Calu3 (cell line): Measurements from ENCODE around the gene RAG2. TPM values are rescaled to one million over a fixed set of nuclear protein-coding genes. Genes with fewer than 3 reads are reported as not detected.

Experiments
- BruUV-seq: library from RNA; stranded (reverse); fragments of 400-500 nt; replicated peaks from 2 replicates; lab custom pipeline; 2021; lab: Mats Ljungman, UMichigan
- CTCF ChIA-PET: fragments of 300-600 bp; sonication (Branson Sonifier 250); formaldehyde crosslinking; loops from one replicate; lab custom pipeline; 2022; ENCODE audit warnings: antibody characterized with exemption; lab: Charles Lee
- DNase-seq: peaks from one replicate; pipeline ENCODE4 v3.0.0; 2022
- H3K27ac Mint-ChIP-seq: one replicate; pipeline ENCODE4 v1.8.0; 2022; ENCODE audit warnings: mixed read lengths; ENCODE audit not compliant: unreplicated experiment
- H3K27me3 Mint-ChIP-seq: one replicate; pipeline ENCODE4 v1.8.0; 2022; ENCODE audit warnings: mixed read lengths; ENCODE audit not compliant: unreplicated experiment
- H3K36me3 Mint-ChIP-seq: one replicate; pipeline ENCODE4 v1.8.0; 2022; ENCODE audit warnings: mild to moderate bottlenecking, moderate library complexity, mixed read lengths; ENCODE audit not compliant: insufficient read depth, unreplicated experiment
- H3K4me1 Mint-ChIP-seq: one replicate; pipeline ENCODE4 v1.8.0; 2022; ENCODE audit warnings: mild to moderate bottlenecking, low read depth, mixed read lengths; ENCODE audit not compliant: unreplicated experiment
- H3K4me3 Mint-ChIP-seq: one replicate; pipeline ENCODE4 v1.8.0; 2022; ENCODE audit warnings: mild to moderate bottlenecking, low read depth, moderate library complexity, mixed read lengths; ENCODE audit not compliant: unreplicated experiment
- H3K9me3 Mint-ChIP-seq: one replicate; pipeline ENCODE4 v1.8.0; 2022; ENCODE audit warnings: low read depth, mixed read lengths; ENCODE audit not compliant: unreplicated experiment
- intact Hi-C: fragments of 100-400 bp; cut with micrococcal nuclease; formaldehyde crosslinking; loops from one replicate; pipeline ENCODE4 v1.10.0; 2022; ENCODE audit not compliant: unreplicated experiment
- total RNA-seq: library from RNA; stranded (reverse); gene quantifications from 2 replicates; pipeline ENCODE4 v1.2.3, GENCODE V29; 2022
- TF ChIP-seq, protein P1 (sequence below): fragments of 200-600 bp; IDR thresholded peaks from one replicate; pipeline ENCODE4 v1.8.0; 2022; ENCODE audit warnings: antibody characterized with exemption; ENCODE audit not compliant: unreplicated experiment

The RAG2 gene
- total RNA-seq, 1 experiment from 2014 or later, result not detected

DNA sequence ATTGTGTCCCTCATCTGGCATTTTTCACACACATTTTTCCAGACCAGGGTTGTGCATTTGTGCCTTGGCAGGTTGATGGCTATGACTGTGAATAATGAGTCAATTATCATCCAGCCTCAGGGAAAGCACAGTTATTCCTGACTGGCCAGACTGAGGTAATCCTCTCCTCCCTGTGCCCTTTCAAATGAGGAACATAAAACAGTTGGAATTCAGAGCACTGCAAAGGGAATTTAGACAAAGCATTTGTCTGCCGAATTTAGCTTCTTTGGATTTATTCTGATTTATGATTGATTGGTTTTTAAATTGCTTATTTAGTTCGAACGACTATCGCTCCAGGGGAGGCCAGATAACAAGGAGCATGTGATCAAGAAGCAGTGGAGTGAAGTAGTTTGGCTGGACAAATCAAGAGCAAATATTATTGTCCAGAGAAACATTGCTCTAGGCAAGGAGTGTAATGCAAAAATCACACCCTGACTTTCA lies 30.8 kb upstream of the RAG2 start:
- no TSS peak for BruUV-seq
- Mint-ChIP-seq H3K9me3 (no peaks in the 10 kb centered on the region), H3K27ac (no peak overlapping the region), H3K36me3 (no peaks in the 10 kb centered on the region), H3K4me3 (no peak overlapping the region), H3K4me1 (no peaks in the 10 kb centered on the region), H3K27me3 (no peaks in the 10 kb centered on the region)
- CTCF ChIA-PET, result no interaction called here
- TF ChIP-seq, protein P1, sequence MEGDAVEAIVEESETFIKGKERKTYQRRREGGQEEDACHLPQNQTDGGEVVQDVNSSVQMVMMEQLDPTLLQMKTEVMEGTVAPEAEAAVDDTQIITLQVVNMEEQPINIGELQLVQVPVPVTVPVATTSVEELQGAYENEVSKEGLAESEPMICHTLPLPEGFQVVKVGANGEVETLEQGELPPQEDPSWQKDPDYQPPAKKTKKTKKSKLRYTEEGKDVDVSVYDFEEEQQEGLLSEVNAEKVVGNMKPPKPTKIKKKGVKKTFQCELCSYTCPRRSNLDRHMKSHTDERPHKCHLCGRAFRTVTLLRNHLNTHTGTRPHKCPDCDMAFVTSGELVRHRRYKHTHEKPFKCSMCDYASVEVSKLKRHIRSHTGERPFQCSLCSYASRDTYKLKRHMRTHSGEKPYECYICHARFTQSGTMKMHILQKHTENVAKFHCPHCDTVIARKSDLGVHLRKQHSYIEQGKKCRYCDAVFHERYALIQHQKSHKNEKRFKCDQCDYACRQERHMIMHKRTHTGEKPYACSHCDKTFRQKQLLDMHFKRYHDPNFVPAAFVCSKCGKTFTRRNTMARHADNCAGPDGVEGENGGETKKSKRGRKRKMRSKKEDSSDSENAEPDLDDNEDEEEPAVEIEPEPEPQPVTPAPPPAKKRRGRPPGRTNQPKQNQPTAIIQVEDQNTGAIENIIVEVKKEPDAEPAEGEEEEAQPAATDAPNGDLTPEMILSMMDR, result no peak
- intact Hi-C loops, result no loop called here
- DNase-seq, result no peak

DNA sequence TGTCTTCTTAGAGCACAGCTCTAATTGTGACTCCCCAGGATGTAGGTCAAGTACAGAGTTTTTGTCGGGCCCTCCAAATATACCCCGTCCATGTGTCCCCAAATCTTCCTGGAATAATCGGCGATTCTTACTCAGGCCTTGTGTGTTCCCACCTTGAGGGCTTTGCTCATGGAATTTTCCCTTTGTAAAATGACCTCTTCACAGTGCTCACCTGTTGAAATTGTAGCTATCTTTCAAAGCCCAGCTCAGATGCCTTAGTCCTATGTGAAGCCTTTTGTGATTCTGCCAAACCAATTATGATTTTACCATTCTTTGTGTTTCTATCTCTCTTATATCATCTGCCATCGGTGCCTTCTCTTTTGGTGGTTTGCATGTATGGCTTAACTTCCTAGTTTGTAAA lies 30.1 kb upstream of the RAG2 start:
- BruUV-seq, result no TSS peak
- Mint-ChIP-seq H3K4me3 (no peak overlapping the region), H3K27ac (no peak overlapping the region), H3K4me1 (no peaks in the 10 kb centered on the region), H3K27me3 (no peaks in the 10 kb centered on the region), H3K9me3 (no peaks in the 10 kb centered on the region), H3K36me3 (no peaks in the 10 kb centered on the region)
- intact Hi-C loops, result no loop called here
- TF ChIP-seq, protein P1, result no peak
- DNase-seq, result no peak
- CTCF ChIA-PET, result no interaction called here

DNA sequence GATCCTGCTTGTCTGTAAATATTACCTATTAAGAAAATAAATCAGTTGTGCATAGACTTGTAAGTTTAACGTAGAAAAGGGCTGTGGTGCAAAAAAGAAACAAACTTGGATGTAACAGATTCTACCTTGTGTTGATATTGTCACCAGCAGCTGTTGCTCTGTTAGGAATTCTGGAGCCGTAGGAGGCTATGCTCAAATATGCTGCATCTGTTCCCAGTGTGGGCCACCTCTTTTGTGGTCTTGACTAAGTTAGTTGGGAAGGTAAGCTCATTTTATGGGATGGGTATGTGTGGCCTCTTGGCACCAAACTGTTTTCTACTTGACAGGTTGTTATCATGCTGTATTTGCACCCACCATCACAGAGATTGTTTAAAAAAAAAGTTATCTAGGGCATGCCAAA lies 29.4 kb upstream of the RAG2 start:
- no peak overlapping the region for H3K4me3 Mint-ChIP-seq

DNA sequence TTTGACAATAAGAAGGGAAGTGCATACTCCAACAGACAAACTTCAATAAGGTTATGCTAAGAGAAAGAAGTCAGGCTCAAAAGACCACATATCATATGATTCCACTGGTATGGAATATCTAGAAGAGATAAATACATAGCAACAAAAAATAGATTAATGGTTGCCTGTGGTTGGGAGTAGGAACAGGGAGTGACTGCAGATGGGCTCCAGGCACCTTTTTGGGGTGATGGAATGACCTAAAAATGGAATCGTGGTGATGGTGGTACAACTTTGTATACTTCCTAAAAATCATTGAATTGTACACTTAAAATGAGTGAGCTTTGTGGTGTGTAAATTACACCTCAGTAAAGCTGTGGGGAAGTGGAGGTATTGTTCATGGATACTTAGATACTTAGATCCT lies 29.0 kb upstream of the RAG2 start:
- intact Hi-C loops, result no loop called here
- CTCF ChIA-PET, result no interaction called here
- BruUV-seq, result no TSS peak

More for the DNA sequence above, 29.4 kb upstream of the RAG2 start:
- no peaks in the 10 kb centered on the region for H3K36me3 Mint-ChIP-seq
- no peaks in the 10 kb centered on the region for H3K9me3 Mint-ChIP-seq
- BruUV-seq, result no TSS peak
- H3K27ac Mint-ChIP-seq, result no peak overlapping the region
- CTCF ChIA-PET, result interaction anchor here (0.7 kb wide), 1 partner anchor 20 kb away, joined by 4 read pairs; no protein-coding TSS in a partner anchor
- TF ChIP-seq, protein P1, result no peak
- intact Hi-C loops, result no loop called here
- no peaks in the 10 kb centered on the region for H3K4me1 Mint-ChIP-seq
- no peak for DNase-seq
- H3K27me3 Mint-ChIP-seq, result no peaks in the 10 kb centered on the region

More for the DNA sequence above, 29.0 kb upstream of the RAG2 start:
- Mint-ChIP-seq H3K27ac (no peak overlapping the region), H3K36me3 (no peaks in the 10 kb centered on the region), H3K4me1 (no peaks in the 10 kb centered on the region), H3K27me3 (no peaks in the 10 kb centered on the region), H3K9me3 (no peaks in the 10 kb centered on the region), H3K4me3 (no peak overlapping the region)
- DNase-seq, result no peak
- TF ChIP-seq, protein P1, result no peak
